Activated CD8-positive, alpha-beta memory T cell treated with anti-CD3 and anti-CD28 coated beads for 36 hours (primary cell): ENCODE results near the gene IFRD1. TPM values are rescaled to one million over a fixed set of nuclear protein-coding genes. Genes with fewer than 3 reads are reported as not detected.

Experiments used
- CTCF ChIA-PET: fragments of 350-600 bp; sonication (Branson Sonifier 250); formaldehyde crosslinking; loops from one replicate; lab custom pipeline; 2021; ENCODE audit warnings: antibody characterized with exemption; lab: Charles Lee
- POLR2A ChIA-PET: fragments of 350-600 bp; sonication (Branson Sonifier 250); formaldehyde crosslinking; loops from one replicate; lab custom pipeline; 2021; ENCODE audit warnings: antibody characterized with exemption; lab: Charles Lee
- total RNA-seq, 2 experiments: library from RNA; stranded (reverse); gene quantifications; one replicate each; pipeline ENCODE4 v1.2.3, GENCODE V29; 2021

The IFRD1 gene
- total RNA-seq, 2 experiments from 2014 or later, result 51.1 to 61.5 TPM

DNA sequence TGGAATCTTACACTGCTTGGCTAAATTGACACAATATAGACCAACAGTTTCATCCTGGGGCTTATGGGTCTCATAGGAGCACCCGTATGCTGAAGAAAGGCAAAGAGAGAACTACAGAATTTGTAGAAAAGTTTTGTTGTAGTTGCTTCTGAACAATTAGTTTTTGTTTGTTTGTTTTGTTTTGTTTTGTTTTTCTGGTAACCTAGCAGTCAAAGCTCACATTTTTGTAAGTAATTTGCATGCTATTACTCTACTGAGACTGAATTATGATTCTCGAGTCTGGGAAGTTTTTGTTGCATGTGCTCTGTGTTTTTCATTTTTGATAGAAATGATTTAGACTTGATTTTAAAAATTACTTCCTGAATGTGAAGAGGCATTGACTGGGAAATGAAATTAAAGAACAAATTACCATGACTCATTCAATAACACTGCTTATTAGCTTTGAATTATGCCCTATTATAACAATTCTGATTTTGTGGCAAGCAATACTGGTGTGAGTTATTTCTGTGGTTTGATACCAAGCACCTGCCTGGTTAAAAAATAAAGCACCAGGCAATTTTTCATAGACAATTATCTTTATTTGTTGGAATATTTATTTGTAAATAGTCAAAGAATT lies 31.0 kb downstream of the IFRD1 start:
- ChIA-PET POLR2A (no interaction called here), CTCF (no interaction called here)

GRCh38 chr7:112481833-112482670 lies 31.8 kb downstream of the IFRD1 start:
- CTCF ChIA-PET, result no interaction called here
- POLR2A ChIA-PET, result no interaction called here

GRCh38 chr7:112484671-112485167 lies 34.5 kb downstream of the IFRD1 start:
- POLR2A ChIA-PET, result no interaction called here
- CTCF ChIA-PET, result no interaction called here

- CTCF ChIA-PET, result no interaction called here
- POLR2A ChIA-PET, result interaction anchor here (0.6 kb wide), 2 partner anchors 34 to 110 kb away, joined by 3 to 7 read pairs; no protein-coding TSS in a partner anchor
These were observed 35.5 kb downstream of the IFRD1 start for GRCh38 chr7:112485766-112486165.

DNA sequence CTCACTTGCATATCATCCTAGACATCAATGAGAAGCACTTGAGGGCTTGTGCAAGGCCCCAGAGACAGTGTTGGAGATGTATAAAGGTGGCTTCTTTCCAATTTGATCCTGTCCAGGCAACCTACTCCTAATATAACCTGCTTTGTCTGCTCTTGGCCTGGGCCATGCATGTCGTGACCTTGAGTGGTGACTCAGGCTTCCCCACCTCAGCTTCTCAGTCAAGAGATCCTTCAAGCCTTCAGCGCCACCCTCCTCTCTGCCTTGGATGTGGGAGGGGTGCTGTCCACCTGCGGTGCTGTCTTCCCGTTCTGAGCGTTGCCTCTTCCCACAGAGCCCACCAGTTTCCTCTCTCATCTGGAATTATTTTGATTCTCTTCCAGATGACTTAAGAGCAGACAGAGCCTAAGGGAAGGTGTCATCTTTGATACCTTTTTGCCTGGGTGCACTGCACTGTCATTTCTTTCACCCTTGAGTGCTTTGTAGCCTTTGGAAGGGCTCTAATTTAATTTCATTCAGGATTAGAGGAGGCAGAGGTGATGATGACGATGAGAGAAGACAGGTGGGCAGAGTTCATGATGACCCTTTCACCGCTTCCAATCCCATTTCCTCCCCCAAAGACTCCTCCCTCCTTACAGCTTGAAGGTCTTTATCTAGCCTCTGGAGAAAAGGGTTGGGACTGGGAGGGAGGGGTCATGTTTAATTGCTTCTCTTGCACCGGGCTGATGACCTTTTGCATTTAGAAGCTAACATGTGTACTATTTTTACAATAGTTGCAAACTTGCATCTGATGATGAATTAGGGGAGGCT lies 37.4 kb downstream of the IFRD1 start:
- ChIA-PET POLR2A (no interaction called here), CTCF (no interaction called here)

DNA sequence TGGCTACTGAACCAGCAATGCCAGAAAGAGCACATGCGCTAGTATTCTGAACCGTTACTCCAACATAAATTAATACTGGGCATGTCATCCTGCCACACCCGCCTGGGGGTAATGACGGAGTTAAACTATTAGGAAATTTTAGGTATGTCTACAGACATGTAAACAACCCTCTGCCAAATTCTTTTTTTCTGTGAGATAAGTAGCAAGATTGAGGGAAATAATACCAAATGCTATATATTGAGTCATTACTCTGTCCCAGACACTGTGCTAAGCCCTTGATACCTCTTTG lies 37.9 kb downstream of the IFRD1 start:
- CTCF ChIA-PET, result no interaction called here

DNA sequence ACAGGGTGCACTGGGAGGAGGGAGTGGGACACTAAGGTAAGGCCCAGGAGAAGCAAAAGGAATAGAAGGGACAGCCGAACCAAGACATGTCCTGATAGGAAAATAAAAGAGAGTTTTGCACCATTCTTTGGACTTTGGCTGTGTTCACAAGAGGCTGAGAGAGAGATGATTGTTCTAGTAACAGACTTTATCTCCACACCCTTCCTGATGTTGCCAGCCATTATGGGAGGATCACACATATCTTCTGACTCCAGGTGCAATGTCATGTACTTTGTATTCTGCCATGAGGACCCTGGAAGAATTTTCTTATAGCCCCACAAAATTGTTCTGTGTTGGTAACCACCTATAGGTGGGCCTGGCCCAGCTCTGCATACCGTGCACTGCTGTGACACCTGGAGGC lies 41.9 kb downstream of the IFRD1 start:
- CTCF ChIA-PET, result no interaction called here
- POLR2A ChIA-PET, result no interaction called here

More for the DNA sequence above, 37.9 kb downstream of the IFRD1 start:
- POLR2A ChIA-PET, result no interaction called here

DNA sequence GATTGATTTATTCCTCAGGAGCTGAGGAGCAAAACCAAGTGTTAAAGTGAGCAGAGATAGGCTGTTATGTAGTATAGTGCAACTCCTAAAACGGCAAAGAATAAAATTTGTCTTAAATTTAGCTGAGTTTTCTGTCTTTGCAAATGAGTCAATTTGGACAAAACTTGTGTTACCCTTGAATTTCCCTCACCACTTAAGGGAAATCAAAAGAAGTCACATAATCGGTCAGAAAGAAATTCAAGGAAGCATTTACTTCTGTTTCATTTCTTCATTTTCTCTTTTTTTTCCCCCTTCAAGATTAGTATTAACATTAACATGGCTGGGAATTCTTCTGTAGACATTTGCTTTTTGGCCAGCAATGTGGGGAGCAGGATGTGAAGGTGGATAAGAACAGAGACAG lies 44.4 kb downstream of the IFRD1 start:
- POLR2A ChIA-PET, result no interaction called here
- CTCF ChIA-PET, result no interaction called here

GRCh38 chr7:112495156-112495788 lies 45.0 kb downstream of the IFRD1 start:
- CTCF ChIA-PET, result interaction anchor here (1.3 kb wide), 1 partner anchor 740 kb away, joined by 4 read pairs; no protein-coding TSS in a partner anchor
- POLR2A ChIA-PET, result no interaction called here

- CTCF ChIA-PET, result interaction anchor here (0.8 to 1.3 kb wide), 4 partner anchors 13 to 741 kb away, joined by 3 to 4 read pairs (median 3); partner anchors contain the start of genes DOCK4 and ZNF277
- POLR2A ChIA-PET, result no interaction called here
These were observed 45.7 kb downstream of the IFRD1 start for GRCh38 chr7:112495810-112496462.

- POLR2A ChIA-PET, result no interaction called here
These were observed 47.2 kb downstream of the IFRD1 start for GRCh38 chr7:112497481-112497880.

DNA sequence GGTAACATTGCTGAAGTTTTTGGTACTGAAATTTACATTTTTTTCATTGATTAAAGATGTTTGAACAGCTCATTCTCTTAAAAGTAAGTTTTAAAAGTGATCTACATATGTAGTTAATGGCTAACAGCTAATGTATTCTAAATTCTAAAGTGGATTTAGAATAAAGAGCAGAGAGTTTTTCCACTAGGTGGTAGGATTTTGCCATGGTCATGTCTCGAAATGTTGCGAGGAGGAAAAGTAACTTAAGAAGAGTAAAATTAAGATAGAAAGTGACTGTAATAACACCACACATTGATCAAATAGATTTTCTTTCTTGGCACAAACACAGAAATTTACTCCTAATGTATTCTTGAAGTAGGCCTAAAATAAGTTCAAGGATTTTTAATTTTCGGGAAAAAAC lies 50.4 kb downstream of the IFRD1 start:
- ChIA-PET POLR2A (no interaction called here), CTCF (no interaction called here)

More at GRCh38 chr7:112497481-112497880, 47.2 kb downstream of the IFRD1 start:
- CTCF ChIA-PET, result no interaction called here

GRCh38 chr7:112501801-112502503 lies 51.7 kb downstream of the IFRD1 start:
- ChIA-PET POLR2A (no interaction called here), CTCF (no interaction called here)

GRCh38 chr7:112502700-112503099 lies 52.4 kb downstream of the IFRD1 start:
- CTCF ChIA-PET, result no interaction called here
- POLR2A ChIA-PET, result no interaction called here

DNA sequence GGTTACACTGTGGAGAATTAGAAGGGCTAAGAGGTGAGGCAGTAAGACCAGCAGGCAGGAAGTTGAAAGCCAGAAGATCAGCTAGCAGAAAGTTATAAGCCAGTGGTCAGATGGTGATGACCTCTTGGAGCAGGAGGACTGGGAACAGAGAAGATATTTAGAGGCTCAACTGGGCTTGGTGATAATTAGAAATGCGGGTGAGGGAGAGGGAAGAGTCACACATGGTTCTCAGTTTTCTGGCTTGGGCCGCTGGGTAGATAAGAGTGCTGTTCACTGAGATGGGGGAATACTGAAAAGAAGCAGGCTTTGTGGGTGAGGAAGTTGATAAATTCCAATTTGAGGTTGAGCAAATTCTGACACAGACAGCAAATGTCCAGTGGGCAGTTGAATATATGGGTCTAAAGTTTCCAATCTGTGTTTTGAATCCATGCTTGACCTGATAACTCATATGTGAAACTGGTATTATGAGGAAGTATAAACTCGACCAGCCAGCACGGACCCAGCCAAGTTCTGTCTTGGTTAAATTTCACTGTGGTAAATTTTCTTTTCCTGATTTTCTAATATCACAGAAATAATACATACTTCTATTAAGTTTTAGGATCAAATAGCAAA lies 53.2 kb downstream of the IFRD1 start:
- POLR2A ChIA-PET, result no interaction called here
- CTCF ChIA-PET, result no interaction called here

DNA sequence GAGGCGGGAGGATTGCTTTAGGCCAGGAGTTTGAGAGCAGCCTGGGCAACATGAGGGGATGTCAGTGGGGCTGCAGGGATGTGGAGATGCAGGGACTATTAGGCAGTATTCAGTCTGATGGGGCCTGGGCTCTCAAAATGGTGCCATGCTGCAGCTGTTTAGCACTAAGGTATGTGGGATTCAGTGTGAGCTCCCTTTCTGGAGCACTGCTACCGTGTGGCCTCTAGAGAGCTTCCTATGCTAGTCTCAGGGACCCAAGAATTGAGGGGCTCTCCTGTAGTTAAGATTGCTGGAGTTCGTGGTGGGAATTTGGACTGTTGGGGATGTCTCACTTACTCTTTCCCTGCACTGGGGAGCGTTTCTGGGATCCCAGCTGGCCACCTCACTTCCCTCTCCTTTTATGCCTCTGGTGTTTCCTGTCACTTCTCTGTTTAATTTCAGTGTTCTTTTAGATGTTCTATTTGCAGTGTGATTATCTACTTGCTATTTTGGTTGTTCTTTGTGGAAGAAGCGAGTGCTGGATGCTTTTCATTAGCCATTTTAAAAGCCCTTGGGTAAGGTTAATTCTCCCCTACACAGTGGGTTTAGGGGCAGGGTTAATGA lies 53.9 kb downstream of the IFRD1 start:
- CTCF ChIA-PET, result no interaction called here

DNA sequence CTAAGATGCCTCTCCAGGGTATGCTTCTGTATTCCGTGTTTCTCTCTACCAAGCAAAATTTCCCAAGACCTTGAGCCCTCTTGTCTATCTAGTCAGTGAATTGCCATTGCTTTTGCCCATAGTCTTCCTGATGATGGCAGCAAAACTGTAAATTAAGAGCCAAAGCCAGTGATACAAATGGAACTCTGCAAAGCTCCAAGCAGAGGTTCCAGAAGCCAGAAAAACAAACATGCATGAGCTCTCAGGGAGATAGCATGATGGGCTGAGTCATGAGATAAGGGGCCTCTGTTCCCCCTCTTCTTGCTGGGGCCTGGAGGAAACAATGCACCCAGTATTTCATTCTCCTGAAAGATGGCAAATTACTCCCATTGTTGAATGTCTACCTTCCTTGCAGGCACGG lies 55.2 kb downstream of the IFRD1 start:
- CTCF ChIA-PET, result no interaction called here
- POLR2A ChIA-PET, result no interaction called here

More for the DNA sequence above, 53.9 kb downstream of the IFRD1 start:
- POLR2A ChIA-PET, result no interaction called here

DNA sequence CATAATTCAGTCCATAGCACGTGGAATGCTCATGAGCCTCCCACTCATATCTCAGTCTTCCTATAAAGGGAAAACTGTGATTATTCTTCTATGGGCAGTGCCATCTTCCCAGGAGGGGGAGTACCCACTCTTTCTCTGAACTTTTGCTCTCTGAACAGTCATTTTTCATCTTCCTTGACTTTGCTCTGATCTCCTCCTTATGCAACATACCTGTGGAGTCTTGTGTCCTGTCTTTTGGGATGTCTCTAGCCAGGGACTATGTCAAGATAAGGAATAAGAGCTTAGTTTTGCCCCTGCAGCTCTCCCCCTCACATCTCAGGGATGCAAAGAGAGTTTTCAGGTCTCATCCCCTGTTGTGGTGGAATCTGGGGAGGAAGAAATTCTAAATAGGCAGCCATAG lies 58.1 kb downstream of the IFRD1 start:
- POLR2A ChIA-PET, result no interaction called here

More for the DNA sequence above, 58.1 kb downstream of the IFRD1 start:
- CTCF ChIA-PET, result interaction anchor here (1.1 kb wide), 1 partner anchor 12 kb away, joined by 3 read pairs; no protein-coding TSS in a partner anchor
